Measurements from ENCODE around the gene GFOD2. TPM values are rescaled to one million over a fixed set of nuclear protein-coding genes. Genes with fewer than 3 reads are reported as not detected.
A peak's percentile ranks its signal among the peaks of the same experiment; 100 is the strongest.

GFOD2 gene
- total RNA-seq, 4 donors from 2014 or later = 8.9 to 15.4 (median 11.6) TPM

- intact Hi-C loops (cut with DNase I; ENCODE audit: low total_unique reads) = loop anchor here (2.0 kb wide), 1 partner anchor 33 kb away; no protein-coding TSS in a partner anchor
- H3K4me3 ChIP-seq = no peak overlapping the region
- ATAC-seq (no peak), DNase-seq (no peak)
- peak overlapping the region; percentile 71 to 81 (median 73) for H3K27ac ChIP-seq
- in situ Hi-C loops (cut with MboI; ENCODE audit: low sequenced_read_pairs in 4 of 4) = no loop called here
- H3K4me1 ChIP-seq = peaks cover 42 to 47% of the 10 kb centered on the region in 2 donors
- H3K9me3 ChIP-seq = no peaks in the 10 kb centered on the region
- no peaks in the 10 kb centered on the region for H3K27me3 ChIP-seq
- H3K36me3 ChIP-seq = no peaks in the 10 kb centered on the region
- TF ChIP-seq POLR2A (IDR thresholded peaks at IDR 0.05) (no peak), CTCF (IDR thresholded peaks at IDR 0.05 in 4 of 5, conservative IDR thresholded peaks at IDR 0.05 in 1 of 5) (no peak)
These were observed 11.3 kb downstream of the GFOD2 start for GRCh38 chr16:67707790-67708189.

- Histone ChIP-seq H3K27ac (peak overlapping the region; percentile 71 to 81 (median 73)), H3K4me3 (no peak overlapping the region), H3K9me3 (no peaks in the 10 kb centered on the region), H3K36me3 (no peaks in the 10 kb centered on the region), H3K27me3 (no peaks in the 10 kb centered on the region), H3K4me1 (peaks cover 43 to 53% of the 10 kb centered on the region in 2 donors)
- in situ Hi-C loops (cut with MboI; ENCODE audit: low sequenced_read_pairs in 4 of 4) = no loop called here
- intact Hi-C loops (cut with DNase I; ENCODE audit: low total_unique reads) = no loop called here
- ATAC-seq (no peak), DNase-seq (no peak)
- TF ChIP-seq CTCF (IDR thresholded peaks at IDR 0.05 in 4 of 5, conservative IDR thresholded peaks at IDR 0.05 in 1 of 5) = no peak
- TF ChIP-seq POLR2A (IDR thresholded peaks at IDR 0.05) = no peak
These were observed 11.9 kb downstream of the GFOD2 start for GRCh38 chr16:67707210-67707609.

- DNase-seq (no peak), ATAC-seq (peak; percentile 54 to 77)
- TF ChIP-seq CTCF (IDR thresholded peaks at IDR 0.05 in 4 of 5, conservative IDR thresholded peaks at IDR 0.05 in 1 of 5) (no peak), POLR2A (IDR thresholded peaks at IDR 0.05) (no peak)
- intact Hi-C loops (cut with DNase I; ENCODE audit: low total_unique reads) (no loop called here), in situ Hi-C loops (cut with MboI; ENCODE audit: low sequenced_read_pairs in 4 of 4) (no loop called here)
- Histone ChIP-seq H3K4me3 (no peak overlapping the region), H3K27me3 (no peaks in the 10 kb centered on the region), H3K36me3 (no peaks in the 10 kb centered on the region), H3K9me3 (no peaks in the 10 kb centered on the region), H3K27ac (peak overlapping the region; percentile 35 to 76 (median 50)), H3K4me1 (peaks cover 42 to 55% of the 10 kb centered on the region in 2 donors)
These were observed 15.0 kb downstream of the GFOD2 start for GRCh38 chr16:67704110-67704509.

GRCh38 chr16:67703626-67704025 lies 15.5 kb downstream of the GFOD2 start:
- intact Hi-C loops (cut with DNase I; ENCODE audit: low total_unique reads) = no loop called here
- Histone ChIP-seq H3K27ac (peak overlapping the region; percentile 35 to 76 (median 50)), H3K9me3 (no peaks in the 10 kb centered on the region), H3K4me1 (peaks cover 37 to 50% of the 10 kb centered on the region in 2 donors), H3K27me3 (no peaks in the 10 kb centered on the region), H3K4me3 (no peak overlapping the region), H3K36me3 (no peaks in the 10 kb centered on the region)
- in situ Hi-C loops (cut with MboI; ENCODE audit: low sequenced_read_pairs in 4 of 4) = no loop called here
- no peak for DNase-seq
- no peak for ATAC-seq
- no peak for TF ChIP-seq POLR2A (IDR thresholded peaks at IDR 0.05)
- no peak for TF ChIP-seq CTCF (IDR thresholded peaks at IDR 0.05 in 4 of 5, conservative IDR thresholded peaks at IDR 0.05 in 1 of 5)

- ATAC-seq (peak; percentile 41 to 58), DNase-seq (peak in 1 of 2 donors; percentile 20)
- intact Hi-C loops (cut with DNase I; ENCODE audit: low total_unique reads) (no loop called here), in situ Hi-C loops (cut with MboI; ENCODE audit: low sequenced_read_pairs in 4 of 4) (no loop called here)
- no peaks in the 10 kb centered on the region for H3K27me3 ChIP-seq
- no peak for TF ChIP-seq CTCF (IDR thresholded peaks at IDR 0.05 in 4 of 5, conservative IDR thresholded peaks at IDR 0.05 in 1 of 5)
- TF ChIP-seq POLR2A (IDR thresholded peaks at IDR 0.05) = peak; percentile 11 to 47
- peaks cover 26 to 35% of the 10 kb centered on the region in 2 donors for H3K4me1 ChIP-seq
- no peaks in the 10 kb centered on the region for H3K36me3 ChIP-seq
- peak overlapping the region; percentile 13 to 76 (median 50) for H3K27ac ChIP-seq
- no peaks in the 10 kb centered on the region for H3K9me3 ChIP-seq
- no peak overlapping the region for H3K4me3 ChIP-seq
These were observed 17.0 kb downstream of the GFOD2 start for GRCh38 chr16:67702130-67702529.

Measured in gastrocnemius medialis (tissue), 4 donors.